MCF 10A (cell line): ENCODE results near the gene VASH1. TPM values are rescaled to one million over a fixed set of nuclear protein-coding genes. Genes with fewer than 3 reads are reported as not detected.

ENCODE experiments used
- BruUV-seq: library from RNA; stranded (reverse); fragments of 400-500 nt; replicated peaks from 2 replicates; lab custom pipeline; 2021; lab: Mats Ljungman, UMichigan
- CTCF ChIA-PET: fragments of 300-600 bp; sonication (Branson Sonifier 250); formaldehyde crosslinking; extraction: SDS; loops from one replicate; lab custom pipeline; 2021; ENCODE audit warnings: antibody characterized with exemption, inconsistent platforms; lab: Yijun Ruan, JAX
- POLR2A ChIA-PET: fragments of 300-600, 350-650 bp; sonication (Branson Sonifier 250); formaldehyde crosslinking; extraction: SDS; loops from one replicate; lab custom pipeline; 2020; ENCODE audit warnings: antibody characterized with exemption, inconsistent platforms; lab: Yijun Ruan, JAX
- DNase-seq: peaks from one replicate; pipeline ENCODE4 v3.0.0-alpha.2; 2018; ENCODE audit not compliant: unreplicated experiment
- H3K27ac Mint-ChIP-seq: one replicate; pipeline ENCODE4 v1.8.0; 2022; ENCODE audit warnings: mild to moderate bottlenecking, low read depth, mixed read lengths; ENCODE audit not compliant: unreplicated experiment
- H3K27me3 Mint-ChIP-seq: one replicate; pipeline ENCODE4 v1.8.0; 2022; ENCODE audit warnings: mixed read lengths; ENCODE audit not compliant: insufficient read depth, unreplicated experiment
- H3K36me3 Mint-ChIP-seq: one replicate; pipeline ENCODE4 v1.8.0; 2022; ENCODE audit warnings: mild to moderate bottlenecking, moderate library complexity, mixed read lengths; ENCODE audit not compliant: insufficient read depth, unreplicated experiment
- H3K4me1 Mint-ChIP-seq: one replicate; pipeline ENCODE4 v1.8.0; 2022; ENCODE audit warnings: mixed read lengths; ENCODE audit not compliant: insufficient read depth, unreplicated experiment
- H3K4me3 Mint-ChIP-seq: one replicate; pipeline ENCODE4 v1.8.0; 2022; ENCODE audit warnings: mild to moderate bottlenecking, moderate library complexity, mixed read lengths; ENCODE audit not compliant: unreplicated experiment
- H3K9me3 Mint-ChIP-seq: one replicate; pipeline ENCODE4 v1.8.0; 2022; ENCODE audit warnings: mixed read lengths; ENCODE audit not compliant: unreplicated experiment
- intact Hi-C: fragments of 100-400 bp; cut with micrococcal nuclease; formaldehyde crosslinking; loops from 2 replicates; pipeline ENCODE4 v1.14.1; 2022
- total RNA-seq: library from RNA; stranded (reverse); gene quantifications from 2 replicates; pipeline ENCODE4 v1.2.3, GENCODE V29; 2022
- TF ChIP-seq, protein P1 (sequence below): fragments of 200-600 bp; IDR thresholded peaks from one replicate; pipeline ENCODE4 v1.8.0; 2022; ENCODE audit warnings: antibody characterized with exemption, mild to moderate bottlenecking; ENCODE audit not compliant: unreplicated experiment

VASH1 gene
- total RNA-seq, 1 experiment from 2014 or later, result 0.35 TPM

DNA sequence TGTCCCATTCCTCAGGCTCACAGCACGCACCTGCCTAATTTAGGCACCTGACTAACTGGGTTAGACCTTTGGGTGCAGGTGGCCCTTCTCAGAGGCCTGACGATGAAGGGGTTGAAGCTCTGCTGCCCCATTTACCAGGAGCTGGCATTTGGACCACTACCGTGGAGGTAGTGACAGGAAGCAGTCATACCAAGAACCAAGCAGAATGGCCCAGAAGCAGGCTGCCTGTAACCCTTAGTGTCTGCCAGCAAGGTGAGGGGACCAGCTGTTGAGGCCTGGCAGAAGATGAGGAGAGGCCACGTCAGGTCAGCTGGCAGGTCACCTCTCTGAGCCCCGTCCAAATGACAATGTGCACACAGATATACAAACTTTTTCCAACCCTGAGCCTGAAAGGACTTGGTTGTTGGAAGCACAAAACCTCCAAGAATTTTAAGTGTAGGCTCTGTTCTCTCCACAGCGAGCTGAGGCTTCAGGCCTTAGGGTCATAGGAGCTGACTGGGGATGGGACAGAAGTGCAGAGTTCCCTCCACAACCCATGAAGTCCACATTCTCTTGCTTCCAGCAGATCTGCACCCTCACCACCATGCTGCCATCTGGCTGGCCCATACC is 23.1 kb downstream of the VASH1 start:
- H3K4me3 Mint-ChIP-seq, result no peak overlapping the region
- H3K27me3 Mint-ChIP-seq, result no peaks in the 10 kb centered on the region
- TF ChIP-seq, protein P1, sequence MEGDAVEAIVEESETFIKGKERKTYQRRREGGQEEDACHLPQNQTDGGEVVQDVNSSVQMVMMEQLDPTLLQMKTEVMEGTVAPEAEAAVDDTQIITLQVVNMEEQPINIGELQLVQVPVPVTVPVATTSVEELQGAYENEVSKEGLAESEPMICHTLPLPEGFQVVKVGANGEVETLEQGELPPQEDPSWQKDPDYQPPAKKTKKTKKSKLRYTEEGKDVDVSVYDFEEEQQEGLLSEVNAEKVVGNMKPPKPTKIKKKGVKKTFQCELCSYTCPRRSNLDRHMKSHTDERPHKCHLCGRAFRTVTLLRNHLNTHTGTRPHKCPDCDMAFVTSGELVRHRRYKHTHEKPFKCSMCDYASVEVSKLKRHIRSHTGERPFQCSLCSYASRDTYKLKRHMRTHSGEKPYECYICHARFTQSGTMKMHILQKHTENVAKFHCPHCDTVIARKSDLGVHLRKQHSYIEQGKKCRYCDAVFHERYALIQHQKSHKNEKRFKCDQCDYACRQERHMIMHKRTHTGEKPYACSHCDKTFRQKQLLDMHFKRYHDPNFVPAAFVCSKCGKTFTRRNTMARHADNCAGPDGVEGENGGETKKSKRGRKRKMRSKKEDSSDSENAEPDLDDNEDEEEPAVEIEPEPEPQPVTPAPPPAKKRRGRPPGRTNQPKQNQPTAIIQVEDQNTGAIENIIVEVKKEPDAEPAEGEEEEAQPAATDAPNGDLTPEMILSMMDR, result no peak
- no peak overlapping the region for H3K27ac Mint-ChIP-seq
- intact Hi-C loops, result no loop called here
- DNase-seq, result no peak
- no peaks in the 10 kb centered on the region for H3K9me3 Mint-ChIP-seq
- peaks cover 45% of the 10 kb centered on the region for H3K36me3 Mint-ChIP-seq
- H3K4me1 Mint-ChIP-seq, result no peaks in the 10 kb centered on the region
- no TSS peak for BruUV-seq
- ChIA-PET CTCF (interaction anchor here (0.6 to 3.2 kb wide), 6 partner anchors 17 to 80 kb away, joined by 3 to 24 read pairs (median 5); partner anchors contain the start of gene ANGEL1), POLR2A (interaction anchor here (0.7 to 1.2 kb wide), 2 partner anchors 8 to 22 kb away, joined by 3 to 4 read pairs; no protein-coding TSS in a partner anchor)

DNA sequence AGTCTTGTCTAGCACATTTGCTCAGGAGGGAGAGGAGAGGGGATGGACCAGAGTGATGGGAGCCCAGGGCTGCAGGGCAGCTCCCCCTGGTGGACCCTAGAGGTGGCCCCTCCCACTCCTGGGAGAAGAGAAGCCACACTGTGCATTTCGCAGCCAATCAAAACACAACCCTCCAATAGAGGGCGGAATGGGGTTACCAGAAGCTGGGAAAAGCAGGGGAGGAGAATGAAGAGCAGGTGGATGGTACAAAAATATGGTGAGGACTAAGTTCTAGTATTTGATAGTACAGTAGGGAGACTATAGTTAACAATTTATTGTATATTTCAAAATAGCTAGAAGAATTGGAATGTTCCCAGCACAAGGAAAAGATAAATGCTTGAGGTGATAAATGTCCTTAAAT is 23.6 kb downstream of the VASH1 start:
- CTCF ChIA-PET, result interaction anchor here (0.6 to 3.2 kb wide), 9 partner anchors 12 to 456 kb away, joined by 3 to 24 read pairs (median 4); partner anchors contain the start of gene ANGEL1
- POLR2A ChIA-PET, result interaction anchor here (0.7 to 1.2 kb wide), 2 partner anchors 9 to 21 kb away, joined by 3 to 4 read pairs; no protein-coding TSS in a partner anchor
- DNase-seq, result peak; percentile 87

DNA sequence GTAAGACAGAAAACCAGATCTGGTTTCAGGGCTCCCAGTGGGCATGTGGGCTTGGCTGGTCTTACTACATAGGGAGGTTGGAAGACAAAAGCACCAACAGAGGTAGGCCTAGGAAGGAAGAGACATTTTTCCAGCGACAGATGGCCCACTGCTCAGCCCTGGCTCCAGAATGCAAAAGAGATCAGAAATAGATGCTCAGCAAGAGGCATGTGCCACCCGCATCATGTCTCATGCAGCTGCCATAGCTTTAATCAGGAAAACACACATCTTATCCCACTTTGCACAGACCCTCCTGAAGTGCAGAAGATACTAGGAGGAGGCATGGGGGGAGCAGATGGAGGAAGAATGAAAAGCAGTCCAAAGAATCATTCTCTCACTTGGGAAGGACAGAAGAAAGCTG is 25.3 kb downstream of the VASH1 start:
- intact Hi-C loops, result no loop called here
- Mint-ChIP-seq H3K4me3 (no peak overlapping the region), H3K9me3 (no peaks in the 10 kb centered on the region), H3K27me3 (no peaks in the 10 kb centered on the region), H3K4me1 (no peaks in the 10 kb centered on the region), H3K27ac (no peak overlapping the region), H3K36me3 (peaks cover 60% of the 10 kb centered on the region)
- ChIA-PET POLR2A (no interaction called here), CTCF (no interaction called here)
- no TSS peak for BruUV-seq
- no peak for DNase-seq
- TF ChIP-seq, protein P1, result no peak

More for the DNA sequence above, 23.6 kb downstream of the VASH1 start:
- H3K4me1 Mint-ChIP-seq, result no peaks in the 10 kb centered on the region
- H3K4me3 Mint-ChIP-seq, result no peak overlapping the region
- TF ChIP-seq, protein P1, result peak; percentile 43
- BruUV-seq, result no TSS peak
- intact Hi-C loops, result loop anchor here (1.0 kb wide), 1 partner anchor 75 kb away; no protein-coding TSS in a partner anchor
- H3K27ac Mint-ChIP-seq, result no peak overlapping the region
- H3K36me3 Mint-ChIP-seq, result peaks cover 50% of the 10 kb centered on the region
- no peaks in the 10 kb centered on the region for H3K27me3 Mint-ChIP-seq
- H3K9me3 Mint-ChIP-seq, result no peaks in the 10 kb centered on the region

DNA sequence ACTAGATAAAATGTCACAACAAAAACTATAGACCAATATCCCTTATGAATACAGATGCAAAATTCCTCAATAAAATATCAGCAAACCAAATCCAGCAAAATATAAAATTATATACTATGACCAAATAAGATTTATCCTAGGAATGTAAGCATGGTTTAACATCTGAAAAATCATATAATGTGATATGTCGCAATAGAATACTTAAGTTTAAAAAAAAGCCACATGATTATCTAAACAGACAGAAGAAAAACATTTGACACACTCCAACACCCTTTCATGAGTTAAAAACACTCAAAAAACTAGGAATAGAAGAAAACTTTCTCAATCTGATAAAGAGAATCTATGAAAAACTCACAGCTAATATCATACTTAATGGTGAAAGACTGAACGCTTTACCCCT is 31.2 kb downstream of the VASH1 start:
- Mint-ChIP-seq H3K4me3 (no peak overlapping the region), H3K4me1 (no peaks in the 10 kb centered on the region), H3K36me3 (peaks cover 59% of the 10 kb centered on the region), H3K27me3 (no peaks in the 10 kb centered on the region), H3K9me3 (no peaks in the 10 kb centered on the region), H3K27ac (no peak overlapping the region)
- CTCF ChIA-PET, result no interaction called here
- TF ChIP-seq, protein P1, result no peak
- DNase-seq, result no peak
- intact Hi-C loops, result no loop called here
- BruUV-seq, result no TSS peak
- POLR2A ChIA-PET, result no interaction called here
